IMR-90 (cell line): ENCODE results near the gene ZNF423. TPM values are rescaled to one million over a fixed set of nuclear protein-coding genes. Genes with fewer than 3 reads are reported as not detected.

Experiments used
- ATAC-seq: fragments of 200-7000 bp; cut with Tn5 transposase; 2 replicates; pipeline ENCODE4 v1.9.1; 2020; ENCODE audit warnings: low read depth, mild to moderate bottlenecking, moderate library complexity
- BruUV-seq: library from RNA; stranded (reverse); fragments of 400-500 nt; replicated peaks from 2 replicates; lab custom pipeline; 2021; lab: Mats Ljungman, UMichigan
- CTCF ChIA-PET: fragments of 300-600 bp; formaldehyde crosslinking; extraction: SDS; loops from one replicate; lab custom pipeline; 2021; ENCODE audit warnings: antibody characterized with exemption; lab: Yijun Ruan, JAX
- POLR2A ChIA-PET: fragments of 300-600 bp; sonication (Branson Sonifier 250); formaldehyde crosslinking; loops from one replicate; lab custom pipeline; 2022; ENCODE audit warnings: antibody characterized with exemption; ENCODE audit not compliant: unreplicated experiment; lab: Charles Lee
- DNase-seq: peaks from one replicate; pipeline ENCODE4 v3.0.0; 2013
- H2AFZ ChIP-seq: replicated peaks from 2 replicates; pipeline ENCODE3; 2013; ENCODE audit warnings: low read length, mild to moderate bottlenecking; ENCODE audit not compliant: poor library complexity
- H2AK5ac ChIP-seq: 2 replicates; pipeline ENCODE4 v1.6.1; 2013; ENCODE audit warnings: low read depth, low read length, inconsistent platforms
- H2AK9ac ChIP-seq: replicated peaks from 2 replicates; pipeline ENCODE3; 2013; ENCODE audit warnings: mild to moderate bottlenecking, low read depth, low read length, moderate library complexity; ENCODE audit not compliant: poor library complexity
- H2BK120ac ChIP-seq: 2 replicates; pipeline ENCODE4 v1.6.1; 2013; ENCODE audit warnings: low read depth, low read length, inconsistent platforms
- H2BK15ac ChIP-seq: 3 replicates; pipeline ENCODE4 v1.6.1; 2013; ENCODE audit warnings: low read depth, low read length, inconsistent platforms
- H2BK20ac ChIP-seq: 2 replicates; pipeline ENCODE4 v1.6.1; 2013; ENCODE audit warnings: low read depth, mild to moderate bottlenecking, inconsistent platforms, low read length, moderate library complexity
- H2BK5ac ChIP-seq: 2 replicates; pipeline ENCODE4 v1.6.1; 2013; ENCODE audit warnings: mild to moderate bottlenecking, low read depth, low read length, inconsistent platforms; ENCODE audit not compliant: poor library complexity, severe bottlenecking
- H3K14ac ChIP-seq: replicated peaks from 2 replicates; pipeline ENCODE4 v1.6.1; 2013; ENCODE audit warnings: low read depth, low read length, inconsistent platforms
- H3K18ac ChIP-seq: 2 replicates; pipeline ENCODE4 v1.6.1; 2013; ENCODE audit warnings: low read depth, low read length, control low read depth
- H3K23ac ChIP-seq: 2 replicates; pipeline ENCODE4 v1.6.1; 2013; ENCODE audit warnings: low read depth, low read length, inconsistent platforms
- H3K27ac ChIP-seq: 2 replicates; pipeline ENCODE4 v1.5.1; 2013; ENCODE audit warnings: mild to moderate bottlenecking, control low read depth, low read length; ENCODE audit not compliant: insufficient read depth
- H3K27me3 ChIP-seq: 2 replicates; pipeline ENCODE4 v1.6.1; 2013; ENCODE audit warnings: low read length; ENCODE audit not compliant: control insufficient read depth, insufficient read depth
- H3K36me3 ChIP-seq: 2 replicates; pipeline ENCODE4 v1.6.1; 2013; ENCODE audit warnings: low read length, mixed read lengths; ENCODE audit not compliant: control insufficient read depth, insufficient read depth
- H3K4ac ChIP-seq: 2 replicates; pipeline ENCODE4 v1.6.1; 2013; ENCODE audit warnings: low read depth, low read length, inconsistent platforms
- H3K4me1 ChIP-seq: 2 replicates; pipeline ENCODE4 v1.6.1; 2013; ENCODE audit warnings: low read length, mixed read lengths; ENCODE audit not compliant: control insufficient read depth, insufficient read depth
- H3K4me2 ChIP-seq: 2 replicates; pipeline ENCODE4 v1.6.1; 2013; ENCODE audit warnings: low read depth, mild to moderate bottlenecking, control low read depth, low read length, moderate library complexity
- H3K4me3 ChIP-seq: 2 replicates; pipeline ENCODE4 v1.5.1; 2013; ENCODE audit warnings: low read depth, mild to moderate bottlenecking, control low read depth, low read length, moderate library complexity; ENCODE audit not compliant: insufficient read depth
- H3K56ac ChIP-seq: 2 replicates; pipeline ENCODE4 v1.6.1; 2013; ENCODE audit warnings: low read length, inconsistent platforms; ENCODE audit not compliant: insufficient read depth; ENCODE audit errors: extremely low read depth
- H3K79me1 ChIP-seq, 2 experiments: 2 replicates each; pipeline ENCODE4 v1.6.1; 2013; ENCODE audit warnings: low read length in 2 of 2, inconsistent platforms in 1 of 2, low read depth in 1 of 2
- H3K9ac ChIP-seq: 2 replicates; pipeline ENCODE4 v1.6.1; 2013; ENCODE audit warnings: low read depth, low read length, control low read depth
- H3K9me1 ChIP-seq: 2 replicates; pipeline ENCODE4 v1.6.1; 2013; ENCODE audit warnings: low read length, inconsistent platforms; ENCODE audit not compliant: insufficient read depth
- H3K9me3 ChIP-seq: 2 replicates; pipeline ENCODE4 v1.6.1; 2013; ENCODE audit warnings: low read length; ENCODE audit not compliant: control insufficient read depth, insufficient read depth
- H4K20me1 ChIP-seq: 2 replicates; pipeline ENCODE4 v1.6.1; 2013; ENCODE audit warnings: low read length, inconsistent platforms; ENCODE audit not compliant: insufficient read depth
- H4K5ac ChIP-seq: 2 replicates; pipeline ENCODE4 v1.6.1; 2013; ENCODE audit warnings: mild to moderate bottlenecking, low read depth, low read length, control low read depth
- H4K8ac ChIP-seq, 2 experiments: 2 replicates each; pipeline ENCODE4 v1.6.1; 2013; ENCODE audit warnings: low read depth in 2 of 2, low read length in 2 of 2, control low read depth in 1 of 2, inconsistent platforms in 1 of 2
- H4K91ac ChIP-seq: 2 replicates; pipeline ENCODE4 v1.6.1; 2013; ENCODE audit warnings: low read depth, low read length, inconsistent platforms; ENCODE audit not compliant: insufficient read depth
- CTCF ChIP-seq: conservative IDR thresholded peaks from 2 replicates; pipeline ENCODE4 v1.5.1; 2012; ENCODE audit warnings: mild to moderate bottlenecking, low read depth, low read length, improper control_type of control experiment
- MAFK ChIP-seq: IDR thresholded peaks from 2 replicates; pipeline ENCODE4 v1.6.1; 2012; ENCODE audit warnings: low read depth, low read length, improper control_type of control experiment
- MXI1 ChIP-seq: IDR thresholded peaks from 2 replicates; pipeline ENCODE4 v1.6.1; 2012; ENCODE audit warnings: low read depth, mild to moderate bottlenecking, low read length, moderate library complexity, borderline replicate concordance
- NFE2L2 ChIP-seq: fragments of 150-350 bp; IDR thresholded peaks from 2 replicates; pipeline ENCODE4 v1.6.1; 2016; ENCODE audit warnings: low read depth, mild to moderate bottlenecking, low read length
- RCOR1 ChIP-seq: IDR thresholded peaks from 2 replicates; pipeline ENCODE4 v1.6.1; 2012; ENCODE audit warnings: mild to moderate bottlenecking, low read length, improper control_type of control experiment; ENCODE audit not compliant: insufficient replicate concordance
- WGBS, 2 experiments: methylation state at CpG; one replicate each; pipeline versions ENCODE4 v1.1.5 to v1.1.7; 2013; ENCODE audit warnings: missing lambda C conversion rate in 2 of 2; ENCODE audit not compliant: insufficient read length in 1 of 2; ENCODE audit errors: extremely low coverage in 2 of 2; 5-methylcytosine and 5-hydroxymethylcytosine counted together
- dilution Hi-C: fragments of 300-500 bp; cut with HindIII; formaldehyde crosslinking; loops from one replicate; pipeline ENCODE4 v1.14.3; 2018; ENCODE audit warnings: low sequenced_read_pairs; ENCODE audit not compliant: unreplicated experiment
- in situ Hi-C: fragments of 300-500 bp; cut with MboI; formaldehyde crosslinking; loops from 3 replicates; pipeline ENCODE4 v1.14.3; 2019; ENCODE audit warnings: low sequenced_read_pairs, inconsistent platforms, mixed read lengths
- intact Hi-C: fragments of 100-400 bp; cut with micrococcal nuclease; formaldehyde crosslinking; loops from 2 replicates; pipeline ENCODE4 v1.10.0; 2022
- polyA plus RNA-seq, 3 experiments: library from polyadenylated mRNA; depleted of rRNA; stranded (reverse); fragments of >200 nt; gene quantifications; 2 replicates each; pipeline ENCODE4 v1.2.3, GENCODE V29; 2012; ENCODE audit warnings: low replicate concordance in 1 of 3
- total RNA-seq: library from RNA; depleted of rRNA; stranded (reverse); fragments of >200 nt; gene quantifications from 2 replicates; pipeline ENCODE4 v1.2.3, GENCODE V29; 2012
- TF ChIP-seq, protein P1 (sequence below): fragments of 150-350 bp; IDR thresholded peaks from 2 replicates; pipeline ENCODE4 v1.6.1; 2016; ENCODE audit warnings: low read depth, mild to moderate bottlenecking, low read length, moderate library complexity, borderline replicate concordance

ZNF423 gene
- total and polyA plus RNA-seq, 2 of the 4 experiments (the other 2 are of a cell fraction) = under 0.01 to 0.10 TPM

- Histone ChIP-seq H3K18ac (no peak overlapping the region), H2BK120ac (no peak overlapping the region), H2BK5ac (no peak overlapping the region), H4K5ac (no peak overlapping the region), H3K9me3 (no peaks in the 10 kb centered on the region; the same call in 1 of the 2 replicates), H2AK5ac (no peak overlapping the region), H3K4me2 (no peak overlapping the region), H2AFZ (no peak overlapping the region), H3K14ac (no peak overlapping the region), H3K56ac (no peak overlapping the region), H3K9me1 (no peaks in the 10 kb centered on the region), H3K79me1 (no peaks in the 10 kb centered on the region), H3K4me3 (no peak overlapping the region), H3K36me3 (no peaks in the 10 kb centered on the region), H4K8ac (no peak overlapping the region), H3K27ac (no peak overlapping the region), H4K20me1 (no peaks in the 10 kb centered on the region), H3K9ac (no peak overlapping the region), H2AK9ac (no peak overlapping the region), H3K4me1 (no peaks in the 10 kb centered on the region), H2BK20ac (no peak overlapping the region), H4K91ac (no peak overlapping the region), H2BK15ac (no peak overlapping the region), H3K4ac (no peak overlapping the region), H3K23ac (no peak overlapping the region), H3K27me3 (peaks cover 9% of the 10 kb centered on the region; the same call in 1 of the 2 replicates)
- in situ Hi-C loops = no loop called here
- DNase-seq (no peak), ATAC-seq (no peak)
- BruUV-seq = no TSS peak
- TF ChIP-seq RCOR1 (no peak), MAFK (no peak), CTCF (no peak), MXI1 (no peak), NFE2L2 (no peak)
- TF ChIP-seq, protein P1, sequence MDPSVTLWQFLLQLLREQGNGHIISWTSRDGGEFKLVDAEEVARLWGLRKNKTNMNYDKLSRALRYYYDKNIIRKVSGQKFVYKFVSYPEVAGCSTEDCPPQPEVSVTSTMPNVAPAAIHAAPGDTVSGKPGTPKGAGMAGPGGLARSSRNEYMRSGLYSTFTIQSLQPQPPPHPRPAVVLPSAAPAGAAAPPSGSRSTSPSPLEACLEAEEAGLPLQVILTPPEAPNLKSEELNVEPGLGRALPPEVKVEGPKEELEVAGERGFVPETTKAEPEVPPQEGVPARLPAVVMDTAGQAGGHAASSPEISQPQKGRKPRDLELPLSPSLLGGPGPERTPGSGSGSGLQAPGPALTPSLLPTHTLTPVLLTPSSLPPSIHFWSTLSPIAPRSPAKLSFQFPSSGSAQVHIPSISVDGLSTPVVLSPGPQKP = no peak
- dilution Hi-C loops = no loop called here
- ChIA-PET CTCF (no interaction called here), POLR2A (no interaction called here)
- WGBS, 2 experiments = 59% methylated on average over 4 of the region's 6 CpGs; no CpG with 5 or more reads in 1 of the 2 experiments
- intact Hi-C loops = no loop called here
These were observed 289.5 kb downstream of the ZNF423 start for GRCh38 chr16:49566432-49566831.
